CD4-positive, alpha-beta T cell treated with Interferon alpha-2 for 1 hour (primary cell): Measurements from ENCODE around the gene GINS1.
"Not testable (repeated sequence)": the region's sequence is repeated elsewhere in the genome, so short reads cannot be mapped to it uniquely, and the experiment has no call there.

Source experiments
- DNase-seq, 2 donors: peaks; one replicate each; pipeline ENCODE4 v3.0.0-alpha.2; 2020 to 2022

GINS1 gene

DNA sequence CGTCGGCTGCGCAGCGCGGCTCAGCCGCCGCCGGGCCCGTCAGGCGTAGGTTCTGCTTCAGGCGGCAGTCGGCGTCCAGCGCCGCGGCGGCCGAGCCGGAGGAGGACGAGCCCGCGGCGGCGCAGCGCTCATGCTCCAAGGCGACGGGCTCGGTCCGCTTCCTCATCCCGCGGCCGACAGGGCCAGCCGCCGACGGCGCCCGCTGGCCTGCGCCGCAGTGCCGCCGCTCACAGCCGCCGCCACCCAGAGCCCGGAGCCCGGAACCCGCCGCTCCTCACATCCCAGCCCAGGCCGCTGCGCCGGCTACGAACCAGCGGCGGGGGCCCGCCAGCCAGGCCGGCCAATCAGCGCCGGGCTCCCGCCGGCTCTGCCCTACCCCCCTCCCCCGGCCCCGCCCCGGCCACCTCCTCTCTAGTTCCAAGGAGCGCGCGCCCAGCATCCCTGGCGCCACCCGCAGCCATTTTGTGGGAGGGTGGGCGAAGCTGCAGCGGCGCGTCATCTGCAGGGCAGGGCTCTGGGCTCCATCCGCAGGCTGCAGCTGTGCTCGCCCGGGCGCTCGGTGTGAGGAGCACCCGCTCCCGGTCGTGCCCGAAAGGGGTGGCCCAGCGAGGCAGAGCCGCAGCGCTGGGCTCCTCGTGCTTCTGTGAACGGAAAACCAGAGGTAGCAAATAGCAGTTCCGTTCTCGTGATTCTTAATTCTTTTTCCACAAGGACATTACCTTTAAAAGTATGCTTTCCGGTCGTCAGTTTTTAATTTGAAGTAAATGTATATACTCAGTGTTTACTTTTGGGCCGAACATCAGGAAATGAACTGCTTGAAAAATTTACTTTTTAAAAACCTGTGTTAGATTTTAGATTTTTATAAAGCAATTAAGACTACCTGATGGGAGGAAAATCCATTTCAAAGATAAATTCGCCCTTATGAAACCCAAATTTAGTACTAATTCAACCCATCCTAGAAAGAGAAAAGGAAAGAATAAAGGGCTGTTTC, 16.6 kb upstream of the GINS1 start, which contains the start of gene ABHD12:
Gene ABHD12 (minus strand): TSS at position 298 of the 991 bp plus-strand sequence. CDS start 132 bp downstream, at position 166.
- DNase-seq = peak; percentile 93 to 95

DNA sequence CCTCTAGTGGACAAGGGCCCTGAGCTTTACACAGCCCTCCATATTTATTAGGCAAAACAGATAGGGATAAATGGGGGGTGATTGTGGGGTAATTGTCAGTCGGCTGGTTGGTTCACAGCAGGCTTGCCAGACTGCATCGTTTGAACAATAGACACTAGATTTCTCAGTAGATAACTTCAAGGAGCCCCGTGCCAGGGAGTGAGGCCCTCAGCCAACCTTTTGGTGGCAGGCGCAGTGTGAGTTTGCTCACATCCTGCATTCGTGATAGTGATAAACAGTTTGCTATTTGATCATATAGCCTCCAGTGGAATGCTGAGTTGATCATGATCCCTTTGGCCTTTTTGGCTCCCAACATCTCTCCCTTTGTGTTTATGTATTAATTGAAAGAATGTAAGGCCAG, 13.2 kb upstream of the GINS1 start:
- DNase-seq = no peak

DNA sequence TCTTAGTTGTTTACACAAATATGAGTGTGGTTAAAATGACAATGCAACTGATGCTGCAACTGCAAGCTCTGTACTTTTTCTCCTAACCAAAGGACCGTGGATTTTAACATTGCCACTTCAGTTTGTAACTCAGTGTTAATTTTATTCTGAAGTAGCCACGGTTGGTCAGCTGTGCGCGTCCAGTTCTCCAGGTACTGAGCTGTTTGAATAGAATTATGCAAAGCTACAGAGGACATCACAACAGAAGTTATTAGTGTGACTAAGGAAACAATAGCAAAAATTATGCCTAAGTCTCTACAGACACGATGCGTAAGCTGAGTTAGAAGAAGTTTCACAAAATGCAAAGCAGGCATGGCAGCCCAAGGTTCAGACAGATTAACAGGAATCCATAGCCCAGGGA, 12.5 kb upstream of the GINS1 start:
- DNase-seq = no peak

DNA sequence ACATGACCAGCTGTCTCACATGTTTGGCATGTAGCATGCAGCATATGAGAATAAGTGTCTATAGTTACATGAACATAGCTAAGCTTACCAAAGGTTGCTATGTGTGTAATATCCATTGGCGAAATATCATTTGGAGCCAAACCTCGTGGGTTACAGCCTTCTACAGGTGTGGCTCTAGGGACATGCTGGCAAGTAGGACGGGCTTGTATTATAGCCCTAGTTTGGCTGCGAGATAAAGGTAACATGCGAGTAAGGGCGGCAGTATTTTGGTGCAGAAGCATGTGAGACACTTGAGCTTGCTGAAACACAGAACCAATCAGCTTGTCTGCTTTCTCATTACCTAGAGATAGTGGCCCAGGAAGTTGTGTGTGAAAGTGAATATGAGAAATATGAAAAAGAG, 10.4 kb upstream of the GINS1 start:
- DNase-seq = no peak

DNA sequence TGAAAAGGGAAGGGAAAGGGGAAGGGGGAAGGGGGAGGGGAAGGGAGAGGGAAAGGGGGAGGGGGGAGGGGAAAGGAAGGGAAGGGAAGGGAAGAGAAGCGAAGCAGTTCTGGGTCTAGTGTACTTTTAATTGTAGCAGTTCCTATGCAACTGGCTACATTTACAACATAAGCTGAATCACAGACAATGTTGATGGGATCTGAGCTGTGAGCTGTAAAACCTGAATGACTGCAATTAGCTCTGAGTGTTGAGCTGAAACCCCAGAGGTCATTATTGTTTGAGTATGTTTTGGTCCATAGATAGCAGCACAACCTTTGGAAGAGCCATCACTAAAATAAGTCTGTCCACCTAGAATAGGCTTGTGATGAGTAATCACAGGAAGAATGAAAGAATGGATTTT, 9.7 kb upstream of the GINS1 start:
- DNase-seq = no peak

DNA sequence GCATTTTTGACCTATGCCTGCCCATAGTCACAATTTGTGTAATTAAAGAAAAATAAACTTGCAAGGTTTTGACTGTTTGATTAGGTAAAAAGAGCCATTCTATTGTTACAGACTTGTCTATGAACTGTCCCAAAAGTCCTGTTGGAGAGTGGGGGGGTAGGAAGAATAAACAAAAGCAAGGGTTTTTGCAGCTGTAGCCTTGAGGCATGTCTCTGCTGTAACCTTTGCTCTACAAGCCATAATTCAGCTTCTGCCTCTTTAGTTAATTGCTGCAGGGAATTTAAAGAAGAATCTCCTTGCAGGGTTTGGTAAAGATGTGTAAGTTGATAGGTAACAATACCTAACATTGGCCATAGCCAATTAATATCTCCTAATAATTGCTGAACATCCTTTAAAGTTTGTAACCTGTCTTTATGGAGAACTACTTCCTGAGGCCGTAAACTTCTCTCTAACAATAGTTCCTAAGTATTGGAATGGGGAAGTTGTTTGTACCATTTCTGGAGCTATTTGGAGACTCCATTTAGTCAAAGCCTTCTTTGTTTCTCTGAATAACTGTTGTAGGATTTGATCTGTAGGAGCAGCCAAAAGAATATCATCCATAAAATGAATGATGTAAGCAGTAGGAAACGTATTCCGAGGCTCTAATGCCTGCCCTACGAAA, 9.0 kb upstream of the GINS1 start:
- no peak for DNase-seq

DNA sequence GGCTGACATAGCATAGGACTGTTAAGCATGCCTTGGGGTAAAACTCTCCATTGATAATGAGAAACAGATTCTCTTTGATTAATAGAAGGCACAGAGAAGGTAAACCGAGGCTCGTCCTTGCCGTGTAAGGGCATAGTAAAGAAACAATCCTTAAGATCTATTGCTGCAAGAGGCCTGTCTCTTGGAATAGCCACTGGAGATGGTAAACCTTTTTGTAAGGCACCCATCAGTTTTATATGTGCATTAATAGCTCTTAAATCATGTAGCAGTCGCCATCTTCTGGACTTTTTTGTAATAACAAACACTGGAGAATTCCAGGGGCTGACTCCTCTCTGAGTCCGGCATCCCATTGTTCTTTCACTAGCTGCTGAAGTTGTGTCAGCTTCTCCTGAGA, 8.4 kb upstream of the GINS1 start:
- peak; percentile 9 to 70 for DNase-seq

DNA sequence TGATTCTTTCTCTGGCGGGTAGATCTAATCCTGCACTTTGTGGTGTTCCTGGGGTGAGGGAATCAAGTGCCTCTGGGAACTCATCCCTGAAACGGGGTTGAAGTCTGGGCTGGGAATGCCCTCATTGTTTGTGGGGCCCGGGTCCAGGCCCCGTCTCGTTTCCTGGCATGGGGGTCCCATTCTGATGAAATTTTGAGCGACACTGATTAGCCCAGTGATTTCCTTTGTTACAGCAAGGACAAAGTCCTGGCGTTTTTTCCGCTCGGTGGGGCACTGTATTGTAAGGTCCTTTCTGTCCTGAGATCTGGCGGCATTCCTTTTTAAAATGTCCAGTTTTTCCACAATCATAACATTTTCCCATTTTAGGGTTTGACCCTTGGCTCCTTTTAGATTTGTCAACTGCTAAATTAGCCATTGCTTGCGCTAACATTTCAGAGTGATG, 7.2 kb upstream of the GINS1 start:
- not testable (repeated sequence) for DNase-seq

DNA sequence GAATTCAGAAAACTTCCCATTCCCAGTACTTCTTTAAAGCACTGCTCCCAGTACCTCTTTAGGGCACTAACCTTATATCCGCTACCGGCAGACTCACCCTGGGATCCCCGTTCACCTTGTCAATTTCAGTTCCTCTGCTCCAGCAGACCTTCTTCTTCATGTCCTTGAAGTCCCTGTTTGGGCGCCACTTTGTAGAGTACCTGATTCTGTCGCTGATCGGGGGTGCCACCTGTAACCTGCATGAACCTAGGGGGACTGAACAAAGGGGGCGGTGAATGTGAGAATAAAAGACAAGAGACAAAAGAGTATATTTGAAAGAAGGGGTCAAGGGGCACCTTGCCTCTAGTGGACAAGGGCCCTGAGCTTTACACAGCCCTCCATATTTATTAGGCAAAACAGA, 4.9 kb upstream of the GINS1 start:
- DNase-seq = no peak

DNA sequence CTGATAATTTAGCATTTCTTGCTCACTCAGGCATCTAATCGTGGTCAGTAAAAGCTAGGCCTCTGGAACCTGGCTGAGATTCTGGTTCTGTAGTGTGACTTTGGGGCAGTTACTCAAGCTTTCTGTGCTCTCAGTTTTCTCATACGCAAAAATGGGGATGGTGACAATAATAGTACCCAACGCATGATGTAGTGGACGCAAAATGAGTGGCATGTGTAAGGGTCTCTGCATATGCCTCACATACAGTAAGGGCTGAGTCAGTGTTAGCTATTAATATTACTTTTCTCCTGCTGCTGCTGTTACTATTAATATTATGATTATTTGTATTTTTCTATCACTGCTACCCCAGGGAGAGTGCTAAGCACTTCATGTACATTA, 686 bp downstream of the GINS1 start:
- no peak for DNase-seq

DNA sequence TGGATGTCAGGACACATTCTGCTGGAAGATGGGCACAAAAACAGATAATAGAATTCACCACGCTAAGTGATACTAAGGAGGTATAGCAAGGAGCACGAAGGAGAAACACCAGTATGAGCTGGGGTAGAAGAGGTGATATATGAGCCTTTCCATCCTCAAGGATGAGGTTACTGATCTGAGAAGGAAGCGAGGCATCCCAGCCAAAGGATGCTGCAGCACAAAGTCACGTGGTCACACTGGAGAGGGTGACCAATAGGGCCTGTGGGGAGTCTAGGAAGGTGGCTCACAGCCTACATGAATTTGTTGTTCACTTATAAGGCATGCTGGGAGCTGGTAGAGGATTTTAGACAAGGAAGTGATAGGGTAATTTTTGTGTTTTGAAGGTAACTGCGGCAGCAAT, 1.4 kb downstream of the GINS1 start:
- DNase-seq = no peak

DNA sequence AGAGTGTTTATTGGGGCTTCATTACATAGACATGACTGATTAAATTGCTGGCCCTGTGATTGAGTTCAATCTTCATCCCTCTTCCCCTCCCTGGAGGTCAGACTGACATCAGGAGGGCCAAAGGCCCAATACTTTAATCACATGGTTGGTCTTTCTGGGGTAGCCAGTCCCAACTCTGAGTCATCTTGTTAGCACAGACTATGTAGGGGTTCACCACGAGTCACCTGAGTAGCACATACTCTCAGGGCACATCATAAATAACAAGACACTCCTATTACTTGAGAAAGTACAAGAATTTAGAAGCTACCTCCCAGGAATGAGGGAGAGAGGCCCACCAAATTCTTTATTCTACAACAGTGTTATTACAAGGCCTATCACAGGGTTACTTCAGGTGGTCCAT, 11.3 kb downstream of the GINS1 start:
- no peak for DNase-seq

DNA sequence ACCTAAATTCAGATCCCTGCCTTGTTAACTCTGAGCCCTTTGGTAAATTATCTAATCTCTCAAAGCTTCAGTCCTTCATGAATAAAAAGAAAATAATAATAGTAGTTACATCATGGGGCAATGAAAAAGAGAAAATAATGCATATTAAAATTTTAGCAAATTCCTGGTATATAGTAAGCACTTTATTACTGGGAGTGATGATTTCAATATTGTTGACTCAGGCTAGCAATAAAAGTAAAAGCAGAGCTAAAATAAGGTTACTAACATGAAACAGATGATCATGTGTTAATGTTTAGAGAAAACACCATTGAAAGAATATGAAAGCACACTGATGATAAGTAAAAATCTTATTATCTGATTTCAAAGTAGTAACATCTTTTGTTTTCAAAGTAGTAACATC, 13.6 kb downstream of the GINS1 start:
- no peak for DNase-seq

DNA sequence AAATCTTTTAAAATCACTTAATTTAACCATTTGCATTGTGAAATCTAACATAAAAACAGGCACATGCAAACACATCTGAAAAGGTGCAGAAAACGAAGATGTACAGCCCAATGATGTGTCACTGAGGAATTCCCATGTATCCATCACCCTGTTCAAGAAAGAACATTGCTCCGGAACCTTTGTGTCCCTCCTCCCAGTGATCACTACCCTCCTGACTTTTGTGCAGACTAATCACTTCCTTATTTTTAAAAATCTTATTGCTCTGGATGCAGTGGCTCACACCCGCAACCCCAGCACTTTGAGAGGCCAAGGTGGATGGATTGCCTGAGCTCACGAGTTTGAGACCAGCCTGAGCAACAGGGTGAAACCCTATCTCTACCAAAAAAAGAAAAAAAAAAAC, 14.6 kb downstream of the GINS1 start:
- no peak for DNase-seq

DNA sequence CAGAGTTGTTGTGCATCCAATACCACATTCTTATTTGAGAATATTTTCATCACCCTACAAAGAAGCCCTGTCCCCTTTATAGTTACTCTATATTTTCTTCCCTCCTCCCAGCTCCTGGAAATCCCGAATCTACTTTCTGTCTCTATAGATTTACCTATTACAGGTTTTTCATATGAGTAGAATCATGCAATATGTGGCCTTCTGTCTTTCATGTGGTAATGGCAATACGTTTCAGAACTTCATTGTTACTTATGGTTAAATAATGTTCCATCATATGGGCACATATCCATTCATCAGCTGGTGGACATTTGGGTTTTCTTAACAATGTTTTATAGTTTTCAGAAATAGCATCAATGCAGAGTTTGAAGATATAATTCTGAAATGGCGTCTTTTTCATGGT, 17.1 kb downstream of the GINS1 start:
- DNase-seq = no peak

DNA sequence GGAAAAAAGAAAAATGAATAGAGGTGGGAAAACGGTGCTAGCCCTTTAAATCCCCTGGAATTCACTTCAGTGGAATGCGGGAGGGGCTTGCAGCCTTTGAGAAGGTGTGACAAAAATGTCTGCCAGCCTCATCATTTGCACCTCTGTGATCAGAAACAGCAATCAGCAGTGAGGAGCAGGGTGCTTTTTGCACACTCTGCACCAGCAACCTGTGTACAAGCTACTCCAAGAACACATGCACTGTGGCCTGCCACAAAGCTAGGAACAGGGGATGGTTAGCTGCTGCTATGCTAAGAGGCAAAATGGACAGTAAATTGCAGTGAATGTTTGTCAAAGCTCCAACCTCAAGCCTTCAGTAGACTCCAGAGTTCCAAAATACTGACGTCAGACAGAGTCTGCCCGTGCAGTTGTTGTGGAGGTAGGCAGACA, 29.7 kb downstream of the GINS1 start:
- no peak for DNase-seq

DNA sequence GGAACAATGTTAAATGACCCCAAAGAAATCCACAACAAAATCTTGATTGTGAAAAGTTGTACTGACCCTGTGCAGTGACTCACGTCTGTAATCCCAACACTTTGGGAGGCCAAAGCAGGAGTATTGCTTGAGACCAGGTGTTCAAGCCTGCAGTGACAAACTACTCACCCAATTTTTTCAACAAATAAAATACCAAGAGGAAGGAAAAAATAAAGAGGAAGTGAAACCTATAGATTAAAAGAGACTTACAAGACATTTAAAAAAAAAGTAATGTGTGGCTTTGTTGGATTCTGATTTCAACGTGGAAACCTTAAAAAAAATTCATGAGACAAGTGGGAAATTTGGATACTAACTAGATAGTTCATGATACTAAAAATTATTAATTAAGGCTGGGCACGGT, 31.9 kb downstream of the GINS1 start:
- no peak for DNase-seq

DNA sequence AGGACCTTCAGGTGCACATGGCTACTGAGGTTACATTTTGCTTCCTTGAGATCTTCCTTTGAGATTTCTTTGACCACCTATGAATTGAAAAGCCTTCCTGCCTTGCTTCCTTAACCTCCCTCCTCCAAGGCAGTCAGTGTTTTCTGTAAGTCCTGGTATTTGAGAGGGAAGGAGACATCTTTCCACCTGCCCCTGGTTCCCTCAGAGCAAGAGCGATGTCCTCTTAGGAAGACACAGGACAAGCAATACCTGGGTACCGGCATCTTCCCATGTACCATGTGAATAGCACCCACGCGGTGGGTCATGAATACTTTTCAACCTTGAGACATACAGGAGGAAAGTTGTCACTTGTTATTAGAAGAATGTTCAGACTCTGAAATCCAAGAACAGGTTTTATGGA, 37.1 kb downstream of the GINS1 start:
- no peak for DNase-seq

DNA sequence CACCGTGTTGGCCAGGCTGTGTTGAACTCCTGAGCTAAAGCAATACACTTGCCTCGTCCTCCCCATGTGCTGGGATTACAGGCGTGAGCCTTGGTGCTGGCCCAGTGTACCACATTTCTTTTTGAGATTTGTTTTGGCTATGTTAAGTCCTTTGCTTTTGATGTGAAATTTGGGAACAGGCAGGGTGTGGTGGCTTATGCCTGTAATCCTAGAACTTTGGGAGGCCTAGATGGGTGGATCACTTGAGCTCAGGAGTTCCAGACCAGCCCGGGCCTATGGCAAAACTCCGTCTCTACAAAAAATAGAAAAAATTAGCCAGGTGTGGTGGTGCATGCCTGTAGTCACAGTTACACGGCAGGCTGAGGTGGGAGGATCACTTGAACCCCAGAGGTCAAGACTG, 40.2 kb downstream of the GINS1 start:
- DNase-seq = no peak

DNA sequence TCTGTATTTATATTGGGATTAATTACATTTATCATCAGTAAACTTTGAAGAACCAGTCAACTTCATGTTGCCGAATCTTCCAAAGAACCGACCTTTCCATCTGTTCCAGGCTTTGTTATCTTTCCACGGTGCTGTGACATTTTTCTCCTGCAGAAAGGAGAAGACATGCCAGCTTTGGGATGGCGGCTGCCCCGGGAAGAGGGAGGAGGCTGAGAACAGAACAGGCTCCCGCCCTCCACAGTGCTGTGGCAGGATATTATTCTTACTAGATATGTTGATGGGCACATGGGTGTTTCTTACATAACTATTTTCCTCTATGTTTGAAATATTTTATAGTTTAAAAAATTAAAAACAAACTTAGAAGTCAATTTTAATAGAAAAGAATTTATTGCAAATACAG, 44.9 kb downstream of the GINS1 start:
- no peak for DNase-seq

DNA sequence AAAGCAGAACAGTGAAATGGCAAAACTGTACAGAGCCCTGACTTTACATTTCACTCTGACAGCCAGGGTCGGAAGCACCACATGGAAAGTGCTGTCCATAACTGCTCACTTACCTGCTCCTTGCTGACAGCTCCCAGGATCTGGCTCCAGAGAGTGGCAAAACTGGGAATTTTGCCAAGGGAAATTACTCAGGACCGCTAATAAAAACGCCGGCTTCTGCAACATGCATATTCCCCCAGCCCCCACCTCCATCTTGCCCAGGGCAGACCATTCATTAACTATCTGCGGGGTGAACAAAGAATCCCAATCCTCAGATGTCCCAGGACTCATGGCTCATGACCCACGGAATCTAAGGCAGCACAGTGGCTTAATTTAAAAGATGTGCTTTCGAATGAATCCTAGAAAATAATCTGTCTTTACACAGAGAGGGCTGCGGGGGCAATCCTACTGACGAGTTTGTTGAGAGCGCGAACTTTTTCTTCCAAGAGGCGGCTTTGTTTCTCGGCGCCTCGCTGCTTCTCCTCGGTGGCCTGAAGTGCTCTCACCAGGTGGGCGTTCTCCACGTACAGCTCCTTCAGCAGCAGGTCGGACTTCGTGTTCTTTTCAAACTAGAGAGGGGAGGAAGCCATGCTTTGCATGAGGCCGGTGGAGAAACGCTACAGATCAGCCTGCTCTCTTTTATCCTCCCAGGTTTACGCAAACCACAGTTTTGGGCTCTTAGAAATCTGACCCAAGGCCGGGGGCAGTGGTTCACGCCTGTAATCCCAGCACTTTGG, 45.8 kb downstream of the GINS1 start:
- DNase-seq = no peak

DNA sequence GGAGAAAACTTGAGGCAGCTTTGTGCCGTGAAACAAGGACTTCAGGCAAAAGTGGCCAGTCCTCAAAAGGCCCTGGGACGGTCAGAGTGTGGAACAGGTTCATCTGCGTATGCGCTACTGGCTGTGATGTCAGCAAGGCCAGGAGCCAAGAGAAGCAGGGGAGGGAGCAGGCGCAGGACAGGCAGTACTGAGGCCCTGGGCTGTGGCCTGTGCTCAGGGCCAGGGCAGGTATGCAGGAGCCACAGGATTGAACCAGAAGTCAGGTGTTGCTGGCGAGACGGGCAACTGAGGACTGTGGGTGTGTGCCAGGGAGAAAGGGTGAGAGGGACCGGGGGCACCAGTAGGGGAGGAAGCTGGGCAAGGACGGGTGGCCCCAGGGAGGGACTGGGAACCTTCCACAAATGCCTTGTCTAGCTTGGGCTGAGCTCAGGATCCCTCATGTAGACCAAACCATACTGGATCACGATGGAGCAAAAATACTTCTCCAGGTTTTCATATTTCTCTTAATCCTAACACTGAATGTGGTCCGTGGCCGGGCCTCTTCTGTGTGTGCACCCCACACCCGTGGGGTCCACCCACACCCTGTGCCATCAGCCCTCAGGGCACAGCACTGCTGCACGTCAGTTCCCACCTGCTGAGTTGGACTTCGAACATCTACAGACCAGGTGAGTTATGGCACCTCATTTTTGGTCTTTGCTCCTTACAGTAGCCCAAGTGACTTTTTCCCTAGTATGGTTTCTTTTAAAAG, 46.9 kb downstream of the GINS1 start:
- DNase-seq = no peak
